GF-D8 (cell line): Measurements from ENCODE around the gene C17orf50.
"Not testable (repeated sequence)": the region's sequence is repeated elsewhere in the genome, so short reads cannot be mapped to it uniquely, and the experiment has no call there.

ENCODE experiments used
- DNase-seq: peaks from one replicate; lab custom pipeline; 2025; lab: John Stamatoyannopoulos, UW

Gene C17orf50

DNA sequence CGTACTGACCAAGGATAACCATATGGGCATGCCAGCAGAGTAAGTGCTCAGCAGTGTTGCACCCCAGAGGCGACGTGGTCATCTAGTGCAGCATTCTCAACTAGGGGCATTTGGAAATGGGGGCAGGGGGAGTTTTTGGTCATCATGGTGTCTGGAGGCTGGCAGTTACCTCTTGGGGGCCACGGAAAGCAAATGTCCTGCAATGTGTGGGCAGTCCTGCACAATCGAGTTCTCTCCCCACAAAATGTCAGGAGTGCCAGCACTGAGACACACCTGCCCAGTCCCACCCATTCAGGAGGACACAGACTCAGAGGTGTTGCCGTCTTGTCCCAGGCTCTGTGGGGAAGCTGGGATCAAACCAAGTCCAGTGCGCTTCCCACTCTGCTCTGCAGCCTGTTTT is 26.3 kb upstream of the C17orf50 start:
- no peak for DNase-seq

DNA sequence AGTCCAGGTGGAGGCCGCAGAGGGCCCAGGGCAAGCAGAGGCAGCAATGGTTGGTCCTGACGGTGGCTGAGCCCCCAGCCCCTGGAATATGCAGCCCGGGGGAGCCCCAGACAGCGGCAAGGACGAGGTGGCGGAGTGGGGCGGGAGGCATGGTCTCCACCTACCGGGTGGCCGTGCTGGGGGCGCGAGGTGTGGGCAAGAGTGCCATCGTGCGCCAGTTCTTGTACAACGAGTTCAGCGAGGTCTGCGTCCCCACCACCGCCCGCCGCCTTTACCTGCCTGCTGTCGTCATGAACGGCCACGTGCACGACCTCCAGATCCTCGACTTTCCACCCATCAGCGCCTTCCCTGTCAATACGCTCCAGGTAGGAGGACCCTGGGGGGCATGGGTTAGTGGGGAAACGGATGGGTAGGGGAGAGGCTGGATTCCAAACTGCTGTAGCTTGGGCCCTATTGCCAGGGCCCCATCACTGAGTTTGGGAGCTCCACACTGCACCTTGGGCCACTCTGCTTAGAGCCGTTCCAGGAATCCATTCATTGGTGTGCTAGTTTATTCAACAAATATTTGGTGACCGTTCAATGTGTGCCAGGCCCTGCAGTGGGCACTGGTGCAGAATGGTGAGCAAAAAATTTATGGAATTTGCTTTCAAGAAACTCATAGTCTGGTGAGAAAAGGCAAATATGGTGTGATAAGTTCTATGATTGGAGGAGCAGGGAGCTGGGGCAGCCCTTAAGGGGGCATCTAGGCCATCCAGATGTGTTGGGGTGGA is 25.5 kb upstream of the C17orf50 start:
- no peak for DNase-seq

DNA sequence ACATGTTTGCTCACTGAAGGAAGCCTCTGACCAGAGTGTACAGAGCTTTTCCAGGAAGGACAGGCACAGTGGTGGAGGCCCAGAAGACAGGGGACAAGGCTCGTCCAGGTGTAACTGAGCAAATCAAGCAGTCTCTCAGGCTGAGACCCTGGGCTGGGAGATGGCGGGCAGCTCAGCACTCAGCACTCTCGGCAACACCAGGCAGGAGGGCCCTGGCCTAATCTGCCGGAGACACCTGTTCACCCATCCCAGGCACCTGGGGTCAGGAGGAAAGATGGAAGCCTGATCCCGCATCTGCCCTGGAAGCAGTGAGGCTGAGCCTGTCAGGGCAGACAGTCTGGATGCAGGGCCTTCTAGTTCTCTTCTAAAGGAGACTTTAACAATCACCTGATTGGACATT is 24.5 kb upstream of the C17orf50 start:
- no peak for DNase-seq

DNA sequence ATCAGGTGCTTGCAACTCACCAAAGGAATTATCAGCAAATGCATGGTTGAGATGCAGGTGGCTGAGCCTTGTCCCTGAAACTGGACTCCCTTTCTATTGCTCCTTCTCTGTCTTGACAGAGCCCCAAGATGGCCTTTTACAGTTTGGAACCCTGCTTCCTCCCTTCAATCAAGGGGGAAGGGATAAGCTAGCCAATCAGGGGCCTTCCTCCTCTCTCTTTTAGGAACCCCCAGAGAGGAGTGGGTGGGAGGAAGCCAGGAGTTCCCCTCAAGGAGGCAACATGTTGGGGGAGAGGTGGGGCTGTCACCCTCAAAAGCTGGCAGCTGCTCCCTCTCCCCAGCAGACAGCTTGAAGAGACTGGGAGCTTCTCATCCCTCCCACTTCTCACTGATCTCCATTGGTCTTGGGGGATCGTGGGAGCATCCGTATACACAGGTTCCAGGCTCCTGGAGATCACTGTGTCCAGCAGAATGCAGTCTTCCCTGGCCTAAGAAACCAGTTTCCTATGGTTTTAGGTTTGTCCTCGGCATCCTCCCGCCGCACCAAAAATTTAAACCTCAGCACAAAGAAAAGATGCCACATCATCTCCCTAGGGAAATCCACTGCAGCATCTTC is 22.1 kb upstream of the C17orf50 start:
- DNase-seq, result no peak

DNA sequence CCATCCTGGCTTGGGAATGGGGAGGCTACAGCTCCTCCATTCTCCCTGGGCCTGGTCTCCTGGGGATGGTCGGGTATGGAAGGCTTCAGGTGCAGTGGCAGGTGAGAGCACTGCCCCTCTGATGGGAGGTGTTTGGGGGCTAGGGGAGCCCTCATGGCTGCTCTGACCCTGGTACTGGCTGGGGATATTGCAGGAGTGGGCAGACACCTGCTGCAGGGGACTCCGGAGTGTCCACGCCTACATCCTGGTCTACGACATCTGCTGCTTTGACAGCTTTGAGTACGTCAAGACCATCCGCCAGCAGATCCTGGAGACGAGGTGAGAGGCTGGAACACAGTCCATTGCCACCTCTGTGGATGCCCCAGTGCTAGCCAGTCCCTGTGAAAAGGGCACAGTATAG is 20.5 kb upstream of the C17orf50 start:
- DNase-seq, result no peak

DNA sequence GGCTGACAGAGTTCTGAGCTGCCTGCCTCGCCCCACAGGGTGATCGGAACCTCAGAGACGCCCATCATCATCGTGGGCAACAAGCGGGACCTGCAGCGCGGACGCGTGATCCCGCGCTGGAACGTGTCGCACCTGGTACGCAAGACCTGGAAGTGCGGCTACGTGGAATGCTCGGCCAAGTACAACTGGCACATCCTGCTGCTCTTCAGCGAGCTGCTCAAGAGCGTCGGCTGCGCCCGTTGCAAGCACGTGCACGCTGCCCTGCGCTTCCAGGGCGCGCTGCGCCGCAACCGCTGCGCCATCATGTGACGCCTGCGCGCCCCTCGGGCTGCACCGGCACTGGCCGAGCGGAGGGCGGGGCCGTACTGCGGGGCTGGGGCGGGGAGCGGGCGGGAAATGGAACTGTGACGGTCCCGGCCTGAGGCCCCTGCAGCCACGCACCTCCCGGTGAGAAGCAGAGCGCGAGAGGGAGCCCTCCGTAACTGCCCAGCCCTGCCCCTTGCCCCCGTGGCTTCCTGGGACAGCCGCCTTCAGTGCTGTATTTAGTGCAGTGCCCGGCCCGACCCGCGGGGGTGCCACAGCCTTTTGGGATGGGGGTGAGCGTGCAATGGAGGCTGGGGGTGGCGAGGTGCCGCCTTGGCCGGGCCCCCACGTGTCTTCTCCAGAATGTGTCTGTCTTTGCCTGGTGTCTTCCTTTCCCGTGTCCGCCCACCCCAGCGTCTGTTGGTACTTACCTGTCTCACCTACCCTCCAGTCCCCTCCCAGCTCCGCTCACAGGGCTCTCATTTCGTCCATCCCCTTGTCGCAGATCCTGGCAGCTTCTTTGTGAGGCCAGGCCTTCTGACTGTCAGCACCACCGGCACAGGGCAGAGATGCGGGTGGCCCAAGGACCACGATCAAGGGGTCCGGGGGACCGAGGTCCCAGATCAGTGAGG is 19.4 kb upstream of the C17orf50 start:
- DNase-seq, result no peak

DNA sequence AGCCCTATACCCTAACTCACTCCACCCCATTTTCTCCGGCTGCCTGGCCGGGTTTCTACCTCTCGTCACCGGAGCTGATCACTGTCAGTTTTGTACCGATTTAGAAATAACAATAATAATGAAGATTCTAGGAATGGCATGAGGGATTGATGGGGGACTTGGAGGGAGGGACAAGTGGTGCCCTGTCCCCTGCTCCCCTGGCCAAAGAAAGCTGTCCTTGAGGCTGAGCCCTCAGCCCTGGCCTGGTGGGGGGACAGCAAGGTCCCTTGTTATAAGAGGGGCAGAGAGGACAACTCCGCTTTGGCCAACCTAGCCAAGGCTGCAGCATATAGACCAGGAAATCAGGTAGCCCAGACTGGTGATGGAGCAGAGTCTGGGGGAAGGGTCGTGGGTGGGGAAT is 18.2 kb upstream of the C17orf50 start:
- no peak for DNase-seq

DNA sequence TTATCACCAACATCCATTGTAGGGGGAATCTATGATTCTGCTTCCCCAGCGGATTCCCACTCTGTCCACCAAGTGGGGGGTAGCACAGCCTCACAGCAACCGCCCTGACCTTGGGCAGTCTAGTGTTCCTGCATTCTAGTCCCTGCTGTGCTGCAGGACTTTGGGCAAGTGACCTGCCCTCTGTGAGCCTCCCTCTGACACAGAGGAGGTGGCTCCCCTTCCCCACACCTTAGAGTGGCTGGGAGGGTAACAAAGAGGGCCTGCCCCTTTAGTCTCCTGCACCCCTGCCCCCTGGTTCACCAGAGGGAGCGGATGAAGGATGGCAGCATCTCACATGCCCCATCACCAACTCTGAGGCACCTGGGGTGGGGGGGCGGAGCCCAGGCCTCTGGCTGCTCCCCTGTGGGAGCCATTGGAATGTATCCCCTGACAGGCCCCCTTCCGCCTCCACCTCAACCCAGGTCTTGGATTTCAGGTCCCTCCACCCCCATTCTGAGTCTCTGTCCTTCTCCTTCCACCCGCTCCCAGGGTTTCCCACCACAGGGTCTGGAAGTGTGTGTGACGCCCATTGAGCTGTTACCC is 17.7 kb upstream of the C17orf50 start:
- no peak for DNase-seq

DNA sequence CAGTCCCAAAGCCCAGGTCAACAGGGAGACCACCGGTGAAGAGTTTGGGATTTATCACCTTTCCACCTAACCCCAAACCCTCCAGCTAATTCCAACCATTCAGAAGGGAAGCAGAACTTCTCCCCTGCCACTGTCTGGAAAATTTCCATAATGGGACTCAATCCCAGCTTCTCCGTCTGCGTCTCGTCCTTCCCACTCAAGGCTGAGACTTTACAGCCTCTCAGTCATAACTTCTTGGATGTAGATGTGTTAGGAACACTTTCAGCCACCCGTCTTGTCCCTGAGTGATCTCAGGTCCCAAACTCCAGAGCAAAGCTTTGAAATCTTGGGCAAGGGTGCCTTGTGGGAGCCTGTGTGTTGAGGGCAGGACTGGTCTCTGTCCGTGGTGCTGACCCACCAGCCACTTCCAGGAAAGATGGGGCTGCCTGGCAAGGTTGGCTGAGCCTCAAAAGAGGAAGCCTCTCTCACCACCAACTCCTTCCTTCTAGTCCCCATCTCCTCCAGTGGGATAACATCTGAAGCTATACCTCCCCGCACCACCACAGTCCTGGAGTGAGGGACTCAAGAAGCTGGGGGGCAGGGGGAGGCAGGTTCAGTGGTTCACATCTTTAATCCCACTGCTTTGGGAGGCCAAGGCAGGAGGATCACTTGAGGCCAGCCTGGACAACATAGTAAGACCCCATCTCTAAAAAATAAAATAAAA is 16.9 kb upstream of the C17orf50 start:
- no peak for DNase-seq

DNA sequence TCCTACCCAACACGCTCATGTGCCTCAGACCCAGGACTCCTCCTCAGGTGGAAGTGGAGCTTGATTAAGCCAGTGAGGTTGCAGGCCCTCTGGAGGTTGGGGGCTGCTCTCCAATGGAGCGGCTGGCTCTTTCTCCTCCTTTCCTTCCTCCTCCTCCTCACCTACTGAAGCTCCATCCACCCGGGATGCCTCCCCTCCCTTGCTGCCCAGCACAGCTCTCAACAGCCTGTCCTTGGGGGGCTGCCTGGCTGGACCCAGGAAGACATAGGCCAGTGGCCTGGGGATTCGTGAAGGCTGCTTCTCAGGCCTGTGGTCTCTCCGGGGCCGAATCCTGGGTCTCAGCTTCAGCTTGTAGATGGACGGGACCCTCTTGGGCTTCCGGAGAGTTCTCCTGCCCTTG is 15.9 kb upstream of the C17orf50 start:
- no peak for DNase-seq

DNA sequence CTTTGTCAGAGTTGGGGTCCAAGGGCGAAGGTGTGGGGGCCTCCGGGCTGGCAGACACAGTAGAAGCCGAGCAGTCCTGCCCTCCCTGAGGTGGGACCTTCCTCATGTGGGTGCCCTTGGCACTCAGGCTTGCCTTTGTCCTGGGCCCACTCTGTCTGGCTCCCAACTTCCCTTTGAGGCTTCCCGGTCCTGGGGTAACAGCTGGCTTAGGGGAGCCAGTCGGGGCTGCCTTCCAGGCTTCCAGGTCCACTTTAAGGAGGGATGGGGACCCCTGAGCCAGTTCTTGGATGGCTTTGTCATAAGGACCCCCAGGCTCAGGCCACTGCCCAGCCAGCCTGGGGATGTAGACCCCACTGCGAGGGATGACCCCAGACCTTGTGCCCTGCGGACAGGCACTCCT is 15.4 kb upstream of the C17orf50 start:
- DNase-seq, result no peak

DNA sequence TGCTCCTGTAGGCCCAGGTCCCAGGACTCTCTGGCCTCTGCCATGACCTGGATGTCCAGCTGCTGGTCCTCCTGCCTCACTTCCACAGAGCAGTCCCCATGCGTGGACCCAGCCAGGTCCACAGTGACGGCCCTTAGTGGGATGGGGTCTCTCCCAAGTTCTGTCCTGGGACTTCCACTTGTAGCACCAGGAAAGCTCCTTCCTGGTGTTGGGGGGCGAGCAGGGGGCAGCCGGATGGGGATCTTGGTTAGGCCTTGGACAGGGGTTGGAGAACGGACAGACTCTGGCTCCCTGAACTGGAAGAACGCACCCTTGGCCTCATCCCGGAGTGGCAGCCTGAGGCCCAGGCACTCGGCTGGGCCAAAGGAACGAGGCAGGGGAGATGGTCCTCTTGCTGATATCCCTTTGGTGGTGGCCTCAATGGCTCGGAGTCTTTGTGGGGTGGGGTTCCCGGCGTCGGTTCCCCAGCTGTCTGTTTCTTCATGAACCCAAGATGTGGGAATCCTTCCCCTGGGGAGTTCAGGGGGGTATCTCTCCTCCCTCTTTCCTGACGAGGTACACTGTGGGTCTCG is 14.9 kb upstream of the C17orf50 start:
- DNase-seq, result no peak

DNA sequence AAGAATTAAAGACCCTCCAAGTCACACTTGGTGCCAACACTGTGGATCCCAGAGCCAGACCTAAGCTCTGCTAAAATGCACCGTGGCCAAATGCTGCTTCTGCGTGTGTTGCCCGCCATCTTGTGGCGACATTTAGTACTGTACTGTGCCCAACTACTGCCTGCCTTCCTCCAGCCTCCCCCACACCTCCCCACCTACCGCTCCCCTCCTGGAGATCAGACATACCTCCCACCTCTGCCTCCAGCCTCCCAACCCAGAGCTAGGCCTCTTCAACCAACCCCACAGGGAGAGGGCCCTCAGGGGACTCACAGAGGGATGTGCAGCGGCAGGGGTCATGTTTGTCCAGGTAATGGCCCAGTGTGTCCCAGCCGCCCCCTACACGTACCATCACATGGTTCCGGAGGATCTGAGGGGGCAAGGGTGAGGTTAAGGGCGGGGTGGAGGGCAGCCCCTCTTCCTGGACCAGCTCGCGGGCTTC is 13.1 kb upstream of the C17orf50 start:
- no peak for DNase-seq

DNA sequence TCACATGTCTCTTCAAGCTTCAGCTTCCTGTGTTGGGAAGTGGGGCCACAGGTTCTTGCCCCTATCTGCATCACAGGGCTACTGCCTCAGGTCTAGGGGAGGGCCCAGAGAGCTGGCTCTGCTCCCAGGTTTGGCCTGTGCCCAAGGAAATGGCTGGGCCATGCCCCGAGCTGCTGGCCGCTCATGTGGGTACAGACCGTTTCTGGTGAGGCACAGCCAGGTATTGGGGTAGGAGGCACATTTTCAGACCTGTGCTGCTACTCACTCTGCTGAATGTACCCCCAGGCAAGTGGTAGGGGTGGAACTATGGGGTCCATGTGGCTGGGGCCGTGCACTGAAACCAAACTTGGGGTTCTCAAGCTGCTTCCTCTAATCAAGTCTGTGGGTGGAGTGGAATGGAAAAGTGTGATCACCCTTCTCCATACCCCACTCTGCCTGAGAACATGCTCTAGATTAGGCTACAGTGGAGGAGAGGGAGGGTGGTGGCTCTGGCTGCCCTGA is 12.3 kb upstream of the C17orf50 start:
- no peak for DNase-seq

DNA sequence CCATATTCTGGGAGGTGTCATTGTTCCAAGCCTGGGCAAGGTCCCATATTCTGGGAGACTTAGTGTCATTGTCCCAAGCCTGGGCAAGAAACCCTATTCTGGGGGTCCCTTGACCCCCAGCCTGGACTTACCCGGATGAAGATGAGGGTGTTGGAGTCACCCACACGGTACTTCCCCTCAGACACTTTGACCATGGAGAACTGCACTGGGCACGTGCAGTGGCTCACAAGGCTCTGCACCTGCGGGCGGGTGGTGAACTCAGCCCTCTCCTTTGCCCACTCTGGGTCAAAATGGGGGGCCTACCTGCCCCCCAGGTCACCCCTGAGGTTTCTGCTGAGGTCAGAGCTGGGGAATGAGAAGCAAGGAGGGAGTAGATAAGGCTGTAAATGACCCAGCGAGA is 11.7 kb upstream of the C17orf50 start:
- no peak for DNase-seq

DNA sequence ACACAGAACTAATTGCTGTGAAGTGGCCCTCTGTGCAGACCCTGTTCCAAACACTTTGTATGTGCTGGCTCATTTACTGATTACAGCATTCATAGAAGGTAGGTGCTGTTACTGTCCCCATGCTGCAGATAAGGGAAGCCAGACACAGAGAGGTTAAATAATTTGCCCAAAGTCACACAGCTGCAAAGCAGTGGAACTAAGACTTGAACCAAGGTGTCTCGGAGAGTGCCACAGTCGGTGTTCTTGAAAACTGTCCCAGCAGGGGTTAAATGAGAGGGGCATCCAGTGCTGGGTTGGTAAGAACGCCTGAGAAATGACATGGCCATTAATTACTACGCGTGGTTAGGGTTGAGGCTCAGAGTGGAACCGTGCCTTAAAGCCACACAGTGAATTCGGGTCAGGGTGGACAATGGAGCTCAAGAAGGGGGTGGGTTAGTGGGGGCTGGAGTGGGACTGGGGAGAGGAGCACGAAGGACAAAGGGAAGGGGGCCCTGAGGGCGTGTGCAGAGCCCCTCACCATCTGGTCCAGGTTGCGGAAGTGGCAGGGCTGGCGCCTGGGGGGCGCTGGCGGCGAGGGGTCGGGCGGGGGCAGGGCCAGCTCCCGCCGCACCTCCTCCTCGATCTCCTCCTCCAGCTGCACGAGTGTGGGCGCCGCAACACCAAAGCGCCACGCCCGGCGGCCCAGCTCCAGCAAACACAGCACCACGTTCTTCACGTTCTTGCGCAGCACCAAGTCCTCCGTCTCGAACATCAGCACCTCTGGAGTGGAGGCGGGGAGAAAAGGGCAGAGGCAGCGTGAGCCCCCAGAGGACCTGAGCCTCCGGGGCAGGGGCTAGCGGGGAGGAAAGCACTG is 10.9 kb upstream of the C17orf50 start:
- DNase-seq, result no peak

DNA sequence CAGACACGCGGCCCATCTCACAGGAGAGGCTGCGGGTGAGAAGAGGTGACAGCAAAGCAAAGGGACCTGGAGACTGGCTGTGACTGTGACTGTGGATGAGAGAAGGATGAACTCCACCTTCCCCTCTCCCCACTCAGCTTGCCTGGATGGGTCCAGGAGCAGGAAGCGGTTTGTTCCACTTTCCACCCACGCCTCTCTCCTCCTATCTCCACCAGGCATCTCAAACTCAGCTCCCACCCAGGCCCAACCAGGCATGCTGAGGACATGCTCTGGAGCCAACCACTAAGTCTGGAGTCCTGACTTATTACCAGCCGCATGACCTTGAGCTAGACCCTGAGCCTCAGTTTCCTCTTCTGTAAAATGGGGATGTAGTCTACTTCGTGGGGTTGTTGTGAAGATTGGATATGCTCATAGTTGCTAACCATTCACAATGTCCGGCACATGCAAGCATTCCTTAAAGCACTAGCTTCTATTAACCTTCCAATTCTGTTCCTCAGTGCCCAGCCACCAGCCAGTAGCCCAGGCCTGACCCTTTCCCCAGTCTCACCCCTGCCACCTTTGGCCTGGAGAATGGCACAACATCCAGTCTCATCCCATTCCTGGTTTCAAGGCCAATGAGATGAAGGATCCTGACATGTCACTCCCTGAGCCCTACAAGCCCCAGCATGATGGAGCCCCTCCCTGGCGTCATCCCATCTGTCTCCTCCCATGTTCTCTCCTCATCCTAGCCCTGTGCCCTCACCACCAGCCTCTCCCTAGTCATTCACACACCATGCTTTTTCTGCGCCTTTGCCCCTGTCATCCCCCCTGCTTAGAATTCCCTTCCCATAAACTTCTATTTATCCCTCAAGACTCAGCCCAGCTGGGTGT is 9.9 kb upstream of the C17orf50 start:
- DNase-seq, result no peak

DNA sequence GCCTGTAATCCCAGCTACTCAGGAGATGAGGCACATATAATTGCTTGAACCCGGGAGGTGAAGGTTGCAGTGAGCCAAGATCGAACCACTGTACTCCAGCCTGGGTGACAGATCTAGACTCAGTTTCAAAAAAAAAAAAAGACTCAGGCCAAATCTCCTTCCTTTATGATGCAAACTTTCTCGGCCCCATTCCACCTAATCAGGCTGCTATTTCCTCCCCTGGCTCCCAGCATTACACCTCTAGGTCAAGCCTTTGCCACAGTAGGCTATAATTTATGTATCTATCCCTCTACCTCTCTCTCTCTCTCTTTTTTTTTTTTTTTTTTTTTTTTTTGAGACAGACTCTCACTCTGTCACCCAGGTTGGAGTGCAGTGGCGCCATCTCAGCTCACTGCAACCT is 9.1 kb upstream of the C17orf50 start:
- DNase-seq, result not testable (repeated sequence)

DNA sequence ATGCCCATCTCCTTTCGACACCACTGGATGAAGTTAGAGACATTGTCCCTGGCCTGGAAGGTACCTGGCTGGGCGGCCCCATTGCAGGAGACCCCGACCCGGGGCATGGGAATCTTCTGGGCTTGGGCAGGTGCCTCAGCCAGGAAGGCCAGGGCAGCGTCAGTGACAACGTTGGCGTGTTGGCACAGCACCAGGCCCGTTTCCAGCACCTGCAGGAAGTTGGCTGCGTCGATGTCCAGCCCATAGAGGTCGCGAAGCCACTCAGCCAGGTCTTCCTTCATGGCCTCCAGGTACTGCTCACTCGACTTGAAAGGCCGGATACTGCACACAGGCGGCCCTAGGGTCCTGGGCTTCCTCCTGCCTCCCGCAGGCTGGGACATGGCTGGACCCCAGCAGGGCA is 8.2 kb upstream of the C17orf50 start:
- DNase-seq, result no peak
